ENCODE results near the gene PHYHD1.

PHYHD1 gene

GRCh38 chr9:128983536-128983935, 62.8 kb downstream of the PHYHD1 start:
- H3K36me3 ChIP-seq (ENCODE audit: control insufficient read depth in 2 of 2, insufficient read depth in 2 of 2, low read length in 2 of 2): peaks cover 49 to 66% of the 10 kb centered on the region in 2 donors
- H3K9ac ChIP-seq (ENCODE audit: low read length in 2 of 2): no peak overlapping the region
- H3K27ac ChIP-seq (ENCODE audit: low read length): no peak overlapping the region
- H3K4me3 ChIP-seq (ENCODE audit: low read length in 2 of 2): no peak overlapping the region
- H3K9me3 ChIP-seq (ENCODE audit: control insufficient read depth in 2 of 2, low read length in 2 of 2): no peaks in the 10 kb centered on the region
- no peaks in the 10 kb centered on the region for H3K27me3 ChIP-seq (ENCODE audit: control insufficient read depth in 1 of 2, insufficient read depth in 2 of 2, low read length in 2 of 2)
- H3K4me1 ChIP-seq (ENCODE audit: control insufficient read depth, insufficient read depth, low read length): no peaks in the 10 kb centered on the region

- H3K9ac ChIP-seq (ENCODE audit: low read length in 2 of 2): no peak overlapping the region
- H3K36me3 ChIP-seq (ENCODE audit: control insufficient read depth in 2 of 2, insufficient read depth in 2 of 2, low read length in 2 of 2): peaks cover 32 to 46% of the 10 kb centered on the region in 2 donors
- H3K27ac ChIP-seq (ENCODE audit: low read length): no peak overlapping the region
Observed at GRCh38 chr9:128986671-128987070, 65.9 kb downstream of the PHYHD1 start.

GRCh38 chr9:128987805-128988204, 67.0 kb downstream of the PHYHD1 start:
- no peak overlapping the region for H3K4me3 ChIP-seq (ENCODE audit: low read length in 2 of 2)
- H3K36me3 ChIP-seq (ENCODE audit: control insufficient read depth in 2 of 2, insufficient read depth in 2 of 2, low read length in 2 of 2): peaks cover 26 to 39% of the 10 kb centered on the region in 2 donors
- no peak overlapping the region for H3K9ac ChIP-seq (ENCODE audit: low read length in 2 of 2)
- H3K4me1 ChIP-seq (ENCODE audit: control insufficient read depth, insufficient read depth, low read length): no peaks in the 10 kb centered on the region
- H3K27me3 ChIP-seq (ENCODE audit: control insufficient read depth in 1 of 2, insufficient read depth in 2 of 2, low read length in 2 of 2): no peaks in the 10 kb centered on the region
- no peak overlapping the region for H3K27ac ChIP-seq (ENCODE audit: low read length)
- H3K9me3 ChIP-seq (ENCODE audit: control insufficient read depth in 2 of 2, low read length in 2 of 2): no peaks in the 10 kb centered on the region

More at GRCh38 chr9:128986671-128987070, 65.9 kb downstream of the PHYHD1 start:
- no peaks in the 10 kb centered on the region for H3K4me1 ChIP-seq (ENCODE audit: control insufficient read depth, insufficient read depth, low read length)
- no peaks in the 10 kb centered on the region for H3K27me3 ChIP-seq (ENCODE audit: control insufficient read depth in 1 of 2, insufficient read depth in 2 of 2, low read length in 2 of 2)
- H3K9me3 ChIP-seq (ENCODE audit: control insufficient read depth in 2 of 2, low read length in 2 of 2): no peaks in the 10 kb centered on the region
- no peak overlapping the region for H3K4me3 ChIP-seq (ENCODE audit: low read length in 2 of 2)

All from stomach smooth muscle (tissue), 2 donors.